Stomach (tissue), 4 donors: ENCODE data around the gene KDM2B.

Source experiments
- CTCF ChIP-seq, 7 experiments: fragments of 450-650 bp in 4 of 7; fragments of 200-600 bp in 3 of 7; sonication (generic) in 3 of 7; IDR thresholded peaks; one replicate each; pipeline ENCODE4 v1.5.1; 2016 to 2019; ENCODE audit warnings: antibody characterized with exemption in 7 of 7, control low read depth in 2 of 7, mild to moderate bottlenecking in 1 of 7
- EP300 ChIP-seq: sonication (generic); formaldehyde crosslinking; IDR thresholded peaks from one replicate; pipeline ENCODE4 v1.6.1; 2017; ENCODE audit warnings: antibody characterized with exemption
- POLR2A ChIP-seq, 4 donors: fragments of 450-650 bp; IDR thresholded peaks; one replicate each; pipeline ENCODE4 v1.6.1; 2016; ENCODE audit warnings: antibody characterized with exemption in 4 of 4, control low read depth in 2 of 4, mild to moderate bottlenecking in 1 of 4, moderate library complexity in 1 of 4
- POLR2AphosphoS5 ChIP-seq, 3 donors: sonication (generic); formaldehyde crosslinking; IDR thresholded peaks; one replicate each; pipeline ENCODE4 v1.6.1; 2016; ENCODE audit warnings: antibody characterized with exemption in 3 of 3

DNA sequence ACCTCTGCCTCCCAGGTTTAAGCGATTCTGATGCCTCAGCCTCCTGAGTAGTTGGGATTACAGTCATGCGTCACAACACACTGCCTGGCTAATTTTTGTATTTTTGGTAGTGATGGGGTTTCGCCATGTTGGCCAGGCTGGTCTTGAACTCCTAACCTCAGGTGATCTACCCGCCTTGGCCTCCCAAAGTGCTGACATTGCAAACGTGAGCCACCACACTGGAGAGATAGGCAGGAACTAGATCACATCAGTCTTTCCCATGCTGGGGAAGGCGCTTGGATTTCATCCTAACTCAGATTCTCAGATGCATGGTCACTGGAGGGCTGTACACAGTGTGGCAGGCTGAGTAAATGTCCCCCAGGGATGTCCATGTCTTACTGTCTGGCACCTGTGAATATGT lies 27.5 kb upstream of the KDM2B start:
- no peak for TF ChIP-seq CTCF (IDR thresholded peaks at IDR 0.05)
- no peak for TF ChIP-seq POLR2A (IDR thresholded peaks at IDR 0.05)
- no peak for TF ChIP-seq POLR2AphosphoS5 (IDR thresholded peaks at IDR 0.05)
- TF ChIP-seq EP300: no peak
